HG02938 (cell line): ENCODE measurements around the gene SLC7A1.

Source experiments
- ATAC-seq: cut with Tn5 transposase; IDR thresholded peaks from one replicate; pipeline ENCODE4 v1.9.1; 2021; ENCODE audit warnings: mild to moderate bottlenecking, moderate library complexity; ENCODE audit not compliant: unreplicated experiment

Gene SLC7A1

GRCh38 chr13:29562786-29563438 is 32.6 kb downstream of the SLC7A1 start:
- no peak for ATAC-seq

GRCh38 chr13:29561918-29562317 is 33.6 kb downstream of the SLC7A1 start:
- no peak for ATAC-seq

GRCh38 chr13:29556742-29557141 is 38.7 kb downstream of the SLC7A1 start:
- ATAC-seq: no peak

GRCh38 chr13:29551214-29551613 is 44.3 kb downstream of the SLC7A1 start:
- no peak for ATAC-seq

GRCh38 chr13:29550430-29550988 is 45.0 kb downstream of the SLC7A1 start:
- ATAC-seq: no peak

- ATAC-seq: no peak
Measured at GRCh38 chr13:29548722-29549121, 46.8 kb downstream of the SLC7A1 start.

- no peak for ATAC-seq
Measured at GRCh38 chr13:29547153-29547552, 48.3 kb downstream of the SLC7A1 start.

GRCh38 chr13:29546662-29547061 is 48.8 kb downstream of the SLC7A1 start:
- no peak for ATAC-seq

GRCh38 chr13:29545988-29546387 is 49.5 kb downstream of the SLC7A1 start:
- ATAC-seq: no peak

- ATAC-seq: peak; percentile 97
Measured at GRCh38 chr13:29543230-29544215, 52.0 kb downstream of the SLC7A1 start.

- no peak for ATAC-seq
Measured at GRCh38 chr13:29542381-29542780, 53.1 kb downstream of the SLC7A1 start.

GRCh38 chr13:29541400-29541799 is 54.1 kb downstream of the SLC7A1 start:
- no peak for ATAC-seq

GRCh38 chr13:29540799-29541198 is 54.7 kb downstream of the SLC7A1 start:
- ATAC-seq: no peak

- ATAC-seq: no peak
Measured at GRCh38 chr13:29540334-29540733, 55.2 kb downstream of the SLC7A1 start.

GRCh38 chr13:29539856-29540255 is 55.6 kb downstream of the SLC7A1 start:
- no peak for ATAC-seq

GRCh38 chr13:29538652-29539040 is 56.8 kb downstream of the SLC7A1 start:
- no peak for ATAC-seq

GRCh38 chr13:29537736-29538651 is 57.5 kb downstream of the SLC7A1 start:
- ATAC-seq: no peak

- no peak for ATAC-seq
Measured at GRCh38 chr13:29536853-29537252, 58.6 kb downstream of the SLC7A1 start.

- ATAC-seq: no peak
Measured at GRCh38 chr13:29535663-29536655, 59.5 kb downstream of the SLC7A1 start.
